ENCODE data around the gene CDH12. TPM values are rescaled to one million over a fixed set of nuclear protein-coding genes. Genes with fewer than 3 reads are reported as not detected.

CDH12 gene
- total RNA-seq, 2 donors from 2014 or later: 0.90 to 1.9 TPM

- Mint-ChIP-seq H3K27me3 (ENCODE audit: insufficient read depth) (no peaks in the 10 kb centered on the region), H3K4me1 (no peaks in the 10 kb centered on the region), H3K36me3 (ENCODE audit: low read depth) (no peaks in the 10 kb centered on the region), H3K4me3 (no peak overlapping the region), H3K9me3 (no peaks in the 10 kb centered on the region), H3K27ac (no peak overlapping the region)
- no peaks in the 10 kb centered on the region for H3K27me3 ChIP-seq (ENCODE audit: control insufficient read depth, insufficient read depth, low read length, poor library complexity, severe bottlenecking)
- no peaks in the 10 kb centered on the region for H3K4me1 ChIP-seq (ENCODE audit: control insufficient read depth, insufficient read depth, low read length)
- H3K9ac ChIP-seq (ENCODE audit: extremely low read depth, low read length, poor library complexity, severe bottlenecking): no peak overlapping the region
- no peak overlapping the region for H3K4me3 ChIP-seq (ENCODE audit: low read length)
- no peak overlapping the region for H3K27ac ChIP-seq (ENCODE audit: low read depth, low read length)
- no peaks in the 10 kb centered on the region for H3K36me3 ChIP-seq (ENCODE audit: control insufficient read depth, insufficient read depth, low read length)
- no peak for DNase-seq
- WGBS, 2 experiments (ENCODE audit: insufficient coverage in 1 of 2, insufficient read length in 1 of 2): 78 to 80% methylated on average over 2 to 3 of the region's 4 CpGs
- TF ChIP-seq CTCF (conservative IDR thresholded peaks at IDR 0.05): no peak
- no peaks in the 10 kb centered on the region for H3K9me3 ChIP-seq (ENCODE audit: control insufficient read depth, low read length)
Measured at GRCh38 chr5:22411554-22412349, 441.4 kb downstream of the CDH12 start.

- no peaks in the 10 kb centered on the region for H3K4me1 ChIP-seq (ENCODE audit: control insufficient read depth, insufficient read depth, low read length)
- H3K4me3 Mint-ChIP-seq: no peak overlapping the region
- H3K4me1 Mint-ChIP-seq: no peaks in the 10 kb centered on the region
- H3K9me3 Mint-ChIP-seq: no peaks in the 10 kb centered on the region
- H3K36me3 ChIP-seq (ENCODE audit: control insufficient read depth, insufficient read depth, low read length): no peaks in the 10 kb centered on the region
- H3K36me3 Mint-ChIP-seq (ENCODE audit: low read depth): no peaks in the 10 kb centered on the region
- no peaks in the 10 kb centered on the region for H3K9me3 ChIP-seq (ENCODE audit: control insufficient read depth, low read length)
- 97% methylated on average over 2 of the region's 3 CpGs; no CpG with 5 or more reads in 1 of the 2 experiments for WGBS, 2 experiments (ENCODE audit: insufficient coverage in 1 of 2, insufficient read length in 1 of 2)
- no peak for DNase-seq
- no peaks in the 10 kb centered on the region for H3K27me3 ChIP-seq (ENCODE audit: control insufficient read depth, insufficient read depth, low read length, poor library complexity, severe bottlenecking)
- TF ChIP-seq CTCF (conservative IDR thresholded peaks at IDR 0.05): no peak
- no peaks in the 10 kb centered on the region for H3K27me3 Mint-ChIP-seq (ENCODE audit: insufficient read depth)
- H3K27ac ChIP-seq (ENCODE audit: low read depth, low read length): no peak overlapping the region
- H3K9ac ChIP-seq (ENCODE audit: extremely low read depth, low read length, poor library complexity, severe bottlenecking): no peak overlapping the region
- no peak overlapping the region for H3K27ac Mint-ChIP-seq
- no peak overlapping the region for H3K4me3 ChIP-seq (ENCODE audit: low read length)
Measured at GRCh38 chr5:22391956-22392355, 461.2 kb downstream of the CDH12 start.

GRCh38 chr5:22390888-22391287, 462.3 kb downstream of the CDH12 start:
- no peak overlapping the region for H3K4me3 ChIP-seq (ENCODE audit: low read length)
- no peaks in the 10 kb centered on the region for H3K36me3 ChIP-seq (ENCODE audit: control insufficient read depth, insufficient read depth, low read length)
- Mint-ChIP-seq H3K27ac (no peak overlapping the region), H3K36me3 (ENCODE audit: low read depth) (no peaks in the 10 kb centered on the region), H3K4me1 (no peaks in the 10 kb centered on the region), H3K27me3 (ENCODE audit: insufficient read depth) (no peaks in the 10 kb centered on the region), H3K9me3 (no peaks in the 10 kb centered on the region), H3K4me3 (no peak overlapping the region)
- TF ChIP-seq CTCF (conservative IDR thresholded peaks at IDR 0.05): no peak
- no peaks in the 10 kb centered on the region for H3K9me3 ChIP-seq (ENCODE audit: control insufficient read depth, low read length)
- no peak overlapping the region for H3K9ac ChIP-seq (ENCODE audit: extremely low read depth, low read length, poor library complexity, severe bottlenecking)
- no peaks in the 10 kb centered on the region for H3K4me1 ChIP-seq (ENCODE audit: control insufficient read depth, insufficient read depth, low read length)
- H3K27ac ChIP-seq (ENCODE audit: low read depth, low read length): no peak overlapping the region
- no peak for DNase-seq
- no peaks in the 10 kb centered on the region for H3K27me3 ChIP-seq (ENCODE audit: control insufficient read depth, insufficient read depth, low read length, poor library complexity, severe bottlenecking)

Measured in endodermal cell (in vitro differentiated cells).